Astrocyte (in vitro differentiated cells and primary cell): ENCODE data around the gene ATP10D.

Experiments used
- EZH2 ChIP-seq: IDR thresholded peaks from 2 replicates; pipeline ENCODE4 v1.6.1; 2012; ENCODE audit warnings: mild to moderate bottlenecking, low read length, inconsistent platforms; ENCODE audit not compliant: insufficient read depth
- TF ChIP-seq, protein P1 (sequence below): IDR thresholded peaks from 2 replicates; pipeline ENCODE4 v1.5.1; 2011; ENCODE audit warnings: low read depth, mild to moderate bottlenecking, inconsistent platforms, low read length, moderate library complexity; ENCODE audit not compliant: insufficient read depth

DNA sequence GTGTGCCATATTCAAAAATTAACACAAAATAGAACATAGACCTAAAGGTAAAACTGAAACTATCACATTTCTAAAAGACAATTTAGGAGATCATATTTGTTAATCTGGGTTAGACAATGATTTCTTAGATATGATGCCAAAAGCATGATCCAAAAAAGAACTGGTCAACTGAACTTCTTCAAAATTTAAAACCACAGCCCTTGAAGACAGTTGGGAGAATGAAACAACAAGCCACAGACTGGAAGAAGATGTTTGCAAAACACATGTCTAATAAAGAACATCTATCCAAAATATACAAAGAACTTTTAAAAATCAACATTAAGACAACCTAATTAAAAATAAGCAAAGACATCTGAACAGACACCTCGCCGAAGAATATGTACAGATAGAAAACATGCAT, 41.0 kb upstream of the ATP10D start:
- TF ChIP-seq, protein P1, sequence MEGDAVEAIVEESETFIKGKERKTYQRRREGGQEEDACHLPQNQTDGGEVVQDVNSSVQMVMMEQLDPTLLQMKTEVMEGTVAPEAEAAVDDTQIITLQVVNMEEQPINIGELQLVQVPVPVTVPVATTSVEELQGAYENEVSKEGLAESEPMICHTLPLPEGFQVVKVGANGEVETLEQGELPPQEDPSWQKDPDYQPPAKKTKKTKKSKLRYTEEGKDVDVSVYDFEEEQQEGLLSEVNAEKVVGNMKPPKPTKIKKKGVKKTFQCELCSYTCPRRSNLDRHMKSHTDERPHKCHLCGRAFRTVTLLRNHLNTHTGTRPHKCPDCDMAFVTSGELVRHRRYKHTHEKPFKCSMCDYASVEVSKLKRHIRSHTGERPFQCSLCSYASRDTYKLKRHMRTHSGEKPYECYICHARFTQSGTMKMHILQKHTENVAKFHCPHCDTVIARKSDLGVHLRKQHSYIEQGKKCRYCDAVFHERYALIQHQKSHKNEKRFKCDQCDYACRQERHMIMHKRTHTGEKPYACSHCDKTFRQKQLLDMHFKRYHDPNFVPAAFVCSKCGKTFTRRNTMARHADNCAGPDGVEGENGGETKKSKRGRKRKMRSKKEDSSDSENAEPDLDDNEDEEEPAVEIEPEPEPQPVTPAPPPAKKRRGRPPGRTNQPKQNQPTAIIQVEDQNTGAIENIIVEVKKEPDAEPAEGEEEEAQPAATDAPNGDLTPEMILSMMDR, result no peak
- no peak for TF ChIP-seq EZH2
